ENCODE data around the gene HS3ST6.

- TF ChIP-seq RXRA (CRISPR knock-in tag; IDR thresholded peaks at IDR 0.05) (no peak), PHB2 (IDR thresholded peaks at IDR 0.05; ENCODE audit: partially characterized antibody) (no peak)
Observed at GRCh38 chr16:1947369-1947670, 29.1 kb upstream of the HS3ST6 start.
